ENCODE data around the gene ADAMTSL1.

GRCh38 chr9:18851069-18851795 is 377.3 kb downstream of the ADAMTSL1 start:
- TF ChIP-seq ATF2 (IDR thresholded peaks at IDR 0.05; ENCODE audit: low read length) (no peak), GABPA (IDR thresholded peaks at IDR 0.05; ENCODE audit: borderline replicate concordance, insufficient read depth, low read length) (no peak), BRCA1 (IDR thresholded peaks at IDR 0.05; ENCODE audit: low read depth, low read length) (no peak), POLR2AphosphoS5 (IDR thresholded peaks at IDR 0.05; ENCODE audit: low read depth, low read length) (no peak), CREB1 (IDR thresholded peaks at IDR 0.05) (no peak), RNF2 (IDR thresholded peaks at IDR 0.05; ENCODE audit: borderline replicate concordance, low read depth, low read length, missing control alignments, poor library complexity, severe bottlenecking) (no peak), SIX5 (IDR thresholded peaks at IDR 0.05; ENCODE audit: low read depth, low read length) (no peak), EZH2 (IDR thresholded peaks at IDR 0.05; ENCODE audit: low read depth, low read length, severe bottlenecking) (no peak), RFX5 (IDR thresholded peaks at IDR 0.05; ENCODE audit: borderline replicate concordance, low read depth, low read length) (no peak), PHF8 (conservative IDR thresholded peaks at IDR 0.05; ENCODE audit: low read depth, low read length) (no peak)

Measured in H1 (cell line).